ENCODE data around the gene GRPEL1.
"Not testable (repeated sequence)": the region's sequence is repeated elsewhere in the genome, so short reads cannot be mapped to it uniquely, and the experiment has no call there.

Gene GRPEL1

DNA sequence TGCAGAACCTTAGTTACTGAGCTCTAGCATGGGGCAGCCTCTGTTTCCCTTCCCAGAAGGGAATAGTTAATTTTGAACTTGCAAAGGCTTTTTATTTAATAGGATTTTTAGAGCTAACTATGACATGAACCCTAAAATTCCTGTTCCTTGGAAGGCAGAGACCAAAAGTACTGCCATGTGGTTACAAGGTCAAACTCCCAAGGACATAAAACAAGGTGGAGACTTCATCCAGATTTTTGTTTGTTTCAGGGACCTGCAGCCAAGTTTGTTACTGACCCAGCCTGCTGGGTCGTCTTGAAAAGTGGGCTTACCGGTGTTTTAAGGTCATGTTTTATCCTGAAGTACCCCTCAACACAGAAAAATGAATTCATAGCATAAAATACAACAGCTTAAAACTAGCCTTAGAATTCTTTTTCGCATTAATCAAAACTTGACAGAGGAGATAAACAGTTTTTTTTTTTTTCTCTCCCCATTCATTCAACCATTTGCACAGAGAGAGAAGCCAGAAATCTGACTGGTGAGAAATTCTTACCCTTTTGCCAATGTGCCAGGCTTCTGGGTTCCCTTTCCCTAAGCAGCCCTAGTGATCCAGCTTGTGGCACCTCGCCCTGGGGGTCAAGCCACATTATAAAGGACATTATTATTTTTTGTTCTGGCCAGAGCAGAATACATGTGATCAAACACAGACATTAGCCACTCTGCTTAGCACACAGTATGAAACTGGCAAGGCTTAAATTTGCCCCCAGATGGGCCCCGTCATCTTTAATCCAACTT lies 21.5 kb upstream of the GRPEL1 start:
- DNase-seq = no peak

DNA sequence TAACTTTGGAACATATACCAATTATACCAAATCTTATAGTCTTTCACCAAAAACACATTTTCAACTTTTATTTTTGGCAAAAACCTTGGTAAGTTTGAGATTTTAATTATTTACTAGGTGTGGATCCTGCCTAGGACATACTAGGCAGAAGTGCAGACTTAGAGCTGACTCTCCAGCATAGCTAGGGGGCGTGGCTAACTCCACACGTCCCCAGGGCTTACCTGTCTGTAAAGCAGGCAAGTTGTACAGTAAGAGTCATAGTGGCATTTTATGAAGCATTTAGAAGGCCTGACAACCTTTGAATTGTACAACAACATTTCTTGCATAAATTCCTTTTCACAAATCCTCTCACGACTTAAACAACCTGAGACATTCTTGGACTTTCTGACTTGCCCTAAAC lies 19.2 kb upstream of the GRPEL1 start:
- no peak for DNase-seq

DNA sequence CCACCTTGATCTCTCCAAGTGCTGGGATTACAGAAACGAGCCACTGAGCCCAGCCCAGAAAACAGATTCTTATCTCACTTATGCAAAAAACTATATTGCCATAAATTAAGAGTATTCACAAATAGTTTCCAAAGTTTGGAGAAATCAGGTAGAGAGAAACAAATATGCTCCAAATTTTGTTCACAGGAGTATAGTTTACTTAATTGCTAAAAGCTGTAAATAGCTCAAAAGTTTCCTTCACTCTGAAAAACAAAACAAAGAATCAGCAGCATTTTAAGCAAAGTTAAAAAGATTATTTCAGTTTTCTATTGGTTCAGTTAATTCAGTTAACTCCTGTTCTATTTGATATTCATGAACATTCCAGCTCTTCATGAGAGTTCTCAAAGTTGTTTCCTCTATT lies 18.5 kb upstream of the GRPEL1 start:
- DNase-seq = no peak

DNA sequence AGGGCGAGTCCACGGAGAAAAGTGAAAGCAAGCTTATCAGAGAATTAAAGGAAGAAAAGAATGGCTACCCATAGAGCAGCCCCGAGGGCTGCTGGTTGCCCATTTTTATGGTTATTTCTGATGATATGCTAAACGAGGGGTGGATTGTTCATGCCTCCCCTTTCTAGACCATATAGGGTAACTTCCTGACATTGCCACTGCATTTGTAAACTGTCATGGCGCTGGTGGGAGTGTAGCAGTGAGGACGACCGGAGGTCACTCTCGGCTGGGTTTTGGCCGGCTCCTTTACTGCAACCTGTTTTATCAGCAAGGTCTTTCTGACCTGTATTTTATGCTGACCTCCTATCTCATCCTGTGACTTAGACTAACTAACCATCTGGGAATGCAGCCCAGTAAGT lies 16.7 kb upstream of the GRPEL1 start:
- DNase-seq = not testable (repeated sequence)

DNA sequence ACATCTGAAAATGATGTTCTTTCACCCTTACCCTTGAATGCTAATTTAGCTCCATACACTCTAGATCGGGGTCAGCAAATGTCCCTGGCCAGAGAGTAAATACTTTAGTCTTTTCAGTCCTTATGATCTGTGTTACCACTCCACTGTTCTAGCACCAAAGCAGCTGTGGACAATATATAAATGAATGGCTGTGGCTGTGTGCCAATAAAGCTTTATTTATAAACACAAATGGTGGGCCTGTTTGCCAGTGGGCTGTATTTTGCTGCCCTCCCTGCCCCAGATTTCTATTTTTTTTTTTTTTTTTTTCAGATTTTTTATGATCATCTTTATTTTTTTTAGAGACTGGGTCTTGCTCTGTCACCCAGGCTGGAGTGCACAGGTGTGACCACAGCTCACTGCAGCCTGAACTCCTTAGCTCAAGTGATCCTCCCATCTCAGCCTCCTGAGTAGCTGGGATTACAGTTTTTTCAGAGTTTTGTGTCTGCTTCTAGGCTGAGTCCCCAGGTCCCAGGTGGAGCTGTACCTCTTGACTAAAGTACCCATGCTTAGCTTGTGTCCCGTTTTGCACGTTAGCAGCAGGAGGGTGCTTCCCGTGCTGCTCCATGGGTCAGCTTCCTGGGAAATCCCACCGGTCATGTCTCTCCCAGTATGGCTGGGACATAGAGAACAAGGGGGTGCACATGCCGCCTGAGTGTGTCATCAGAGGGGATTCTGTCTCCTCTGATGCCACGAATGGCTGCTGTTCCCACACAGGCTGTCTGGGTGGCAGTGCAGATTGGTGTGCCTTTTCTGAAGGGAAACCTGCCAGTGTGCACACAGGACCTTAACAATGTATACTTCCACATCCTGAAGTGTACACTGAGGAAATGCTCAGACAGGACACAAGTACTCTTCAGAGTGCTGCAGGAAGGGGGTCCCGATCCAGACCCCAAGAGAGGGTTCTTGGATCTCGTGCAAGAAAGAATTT lies 16.0 kb upstream of the GRPEL1 start:
- no peak for DNase-seq

DNA sequence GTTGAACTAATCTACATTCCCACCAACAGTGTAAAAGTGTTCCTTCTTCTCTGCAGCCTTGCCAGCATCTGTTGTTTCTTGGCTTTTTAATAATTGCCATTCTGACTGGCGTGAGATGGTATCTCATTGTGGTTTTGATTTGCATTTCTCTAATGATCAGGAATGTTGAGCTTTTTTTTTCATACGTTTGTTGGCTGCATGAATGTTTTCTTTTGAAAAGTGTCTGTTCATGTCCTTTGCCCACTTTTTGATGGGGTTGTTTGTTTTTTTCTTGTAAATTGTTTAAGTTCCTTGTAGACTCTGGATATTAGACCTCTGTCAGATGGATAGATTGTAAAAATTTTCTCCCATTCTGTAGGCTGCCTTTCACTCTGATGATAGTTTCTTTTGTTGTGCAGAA lies 12.0 kb upstream of the GRPEL1 start:
- DNase-seq = not testable (repeated sequence)

DNA sequence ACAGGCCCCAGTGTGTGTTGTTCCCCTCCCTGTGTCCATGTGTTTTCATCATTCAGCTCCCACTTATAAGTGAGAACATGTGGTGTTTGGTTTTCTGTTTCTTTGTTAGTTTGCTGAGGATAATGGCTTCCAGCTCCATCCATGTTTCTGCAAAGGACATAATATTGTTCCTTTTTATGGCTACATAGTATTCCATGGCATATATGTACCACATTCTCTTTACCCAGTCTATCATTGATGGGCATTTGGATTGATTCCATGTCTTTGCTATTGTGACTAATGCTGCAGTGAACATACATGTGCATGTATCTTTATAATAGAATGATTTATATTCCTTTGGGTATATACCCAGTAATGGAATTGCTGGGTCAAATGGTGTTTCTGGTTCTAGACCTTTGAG lies 11.6 kb upstream of the GRPEL1 start:
- DNase-seq = not testable (repeated sequence)

DNA sequence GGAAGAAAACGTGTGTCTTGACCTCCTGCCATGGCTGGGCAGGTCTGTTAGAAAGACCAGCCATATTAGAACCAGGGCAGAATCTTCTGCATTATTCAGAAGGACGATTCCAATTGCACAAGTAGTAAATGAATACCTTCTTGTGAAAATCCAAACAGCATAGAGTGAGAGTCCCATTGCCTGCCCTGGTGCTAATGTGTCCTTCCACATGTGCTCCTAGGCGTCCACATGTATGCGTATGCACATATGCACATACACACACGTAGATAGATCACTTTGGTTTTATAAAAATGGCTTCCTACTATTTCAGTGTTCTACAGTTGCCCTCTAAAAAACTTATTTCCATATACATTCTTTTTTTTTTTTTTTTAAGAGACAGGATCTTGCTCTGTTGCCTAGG lies 10.2 kb upstream of the GRPEL1 start:
- no peak for DNase-seq

DNA sequence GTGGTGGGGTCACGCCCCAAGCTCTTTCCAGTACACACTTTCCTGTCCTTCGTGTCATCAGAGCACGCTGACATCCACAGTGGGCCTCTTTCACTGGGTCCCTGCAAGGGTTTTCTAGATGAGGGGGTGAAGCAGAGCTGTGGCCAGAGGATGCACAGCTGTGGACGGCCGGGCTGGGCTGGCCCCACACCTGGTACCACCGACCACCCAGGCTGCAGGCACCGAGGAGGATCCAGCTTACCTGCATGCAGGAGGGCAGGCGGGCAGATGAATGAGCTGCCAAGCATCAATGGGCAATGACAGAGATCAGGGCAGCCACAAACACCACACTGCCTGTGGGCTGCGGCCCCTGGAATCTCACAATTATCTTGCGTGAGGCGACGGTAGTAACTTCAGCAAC lies 9.5 kb upstream of the GRPEL1 start:
- no peak for DNase-seq

DNA sequence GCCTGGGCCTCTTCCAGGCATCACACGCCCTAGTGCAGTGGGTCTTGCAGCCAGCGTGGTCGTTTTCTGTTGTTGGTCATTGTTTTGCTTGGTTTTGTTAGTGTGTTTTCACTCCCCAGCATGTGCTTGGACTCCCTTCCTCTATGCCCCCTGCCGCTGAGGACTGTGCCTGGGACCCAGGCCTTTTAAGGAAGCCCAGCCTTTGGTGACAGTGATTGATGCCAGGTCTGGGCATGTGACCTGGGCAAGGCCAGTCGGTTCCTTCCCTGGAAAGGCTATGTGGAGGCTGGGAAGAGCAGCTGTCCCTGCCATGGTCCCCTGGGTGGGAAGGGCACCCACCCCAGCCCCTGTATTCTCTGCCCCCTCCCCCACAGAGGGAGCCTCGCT lies 8.8 kb upstream of the GRPEL1 start:
- no peak for DNase-seq

DNA sequence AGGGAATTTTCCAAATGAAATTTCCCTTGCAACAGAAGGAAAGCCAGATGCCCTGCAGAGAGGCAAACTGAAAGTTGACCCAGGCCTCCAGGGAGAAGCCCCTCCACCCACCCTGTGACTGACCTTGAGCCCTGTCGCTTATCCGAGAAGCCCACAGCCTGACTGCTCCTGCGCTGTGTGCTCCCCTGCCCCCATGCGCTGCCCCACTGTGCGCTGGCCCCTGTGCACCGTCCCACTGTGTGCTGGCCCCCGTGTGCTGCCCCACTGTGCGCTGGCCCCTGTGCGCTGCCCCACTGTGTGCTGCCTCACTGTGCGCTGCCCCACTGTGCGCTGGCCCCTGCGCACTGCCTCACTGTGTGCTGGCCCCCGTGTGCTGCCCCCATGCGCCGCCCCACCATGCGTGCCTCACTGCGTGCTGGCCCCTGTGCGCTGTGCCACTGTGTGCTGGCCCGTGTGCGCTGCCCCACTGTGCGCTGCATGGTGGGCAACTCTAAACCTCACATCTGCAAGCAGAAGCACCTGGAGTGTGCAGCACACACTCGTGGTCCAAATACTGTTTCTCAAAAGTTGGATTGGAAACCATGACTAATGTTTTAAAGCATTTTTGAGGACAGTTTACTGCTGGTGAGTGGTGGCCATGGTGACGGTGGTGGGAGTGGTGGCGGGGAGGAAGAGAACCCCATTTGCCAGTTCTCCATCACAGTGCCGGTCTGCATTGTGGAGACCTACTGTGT lies 8.3 kb upstream of the GRPEL1 start:
- DNase-seq = peak in 1 of 2 donors; percentile 22

DNA sequence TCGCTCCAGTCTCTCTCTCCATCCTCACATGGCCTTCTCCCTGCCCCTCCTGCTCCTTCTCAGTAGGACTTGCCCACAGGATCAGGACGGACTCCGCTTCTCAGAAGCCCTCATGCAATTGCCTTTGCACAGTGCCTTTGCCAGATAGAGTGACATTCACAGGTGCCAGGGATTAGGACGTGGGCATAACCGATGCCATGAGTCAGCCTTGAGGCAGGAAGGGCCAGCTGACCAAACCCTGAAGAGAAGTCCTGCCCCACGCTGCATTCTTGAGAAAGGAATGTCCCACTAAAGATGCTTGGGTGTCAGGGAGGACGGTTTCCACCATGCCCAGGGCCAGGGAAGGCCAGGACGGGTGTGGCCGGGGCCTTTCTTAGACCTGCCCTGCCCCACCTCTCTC lies 6.6 kb upstream of the GRPEL1 start:
- DNase-seq = no peak

DNA sequence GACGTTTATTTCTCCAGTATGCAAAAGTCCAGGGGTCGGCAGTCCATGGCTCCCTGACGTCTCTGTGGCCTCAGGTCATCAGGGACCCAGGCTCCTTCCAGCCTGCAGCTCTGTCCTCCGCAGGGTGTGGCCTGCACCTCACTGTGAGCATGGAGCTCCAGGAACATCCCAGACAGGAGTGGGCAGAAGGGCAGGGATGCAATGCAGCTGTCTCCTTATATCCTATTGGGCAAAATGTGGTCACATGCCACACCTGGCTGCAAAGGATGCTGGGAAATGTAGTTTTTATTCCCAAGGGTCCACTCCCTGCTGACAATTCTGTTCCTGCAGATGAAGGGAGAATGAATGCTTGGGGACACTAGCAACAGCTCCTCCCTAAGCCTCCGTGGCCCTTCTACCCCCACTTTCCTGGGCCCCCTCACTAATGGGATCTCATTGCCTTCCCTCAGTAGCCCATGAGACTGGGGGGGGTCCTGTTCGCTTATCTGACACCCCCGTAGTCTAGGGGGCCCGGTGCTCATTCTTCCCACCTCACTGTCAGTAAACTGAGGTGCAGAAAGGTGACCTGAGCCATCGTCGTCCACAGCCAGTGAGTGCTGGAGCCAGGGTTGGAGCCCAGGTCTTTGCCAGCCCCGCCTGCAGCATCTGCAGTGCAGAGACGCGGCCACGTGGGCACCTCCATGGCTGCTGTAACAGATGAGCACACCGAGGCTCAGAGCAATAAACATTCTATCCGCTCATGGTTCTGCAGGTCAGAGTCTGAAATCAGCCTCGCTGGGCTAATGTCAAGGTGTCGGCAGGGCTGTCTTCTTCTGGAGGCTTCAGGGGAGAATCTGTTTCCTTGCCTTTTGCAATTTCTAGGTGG lies 5.9 kb upstream of the GRPEL1 start:
- DNase-seq = peak; percentile 24 to 52

DNA sequence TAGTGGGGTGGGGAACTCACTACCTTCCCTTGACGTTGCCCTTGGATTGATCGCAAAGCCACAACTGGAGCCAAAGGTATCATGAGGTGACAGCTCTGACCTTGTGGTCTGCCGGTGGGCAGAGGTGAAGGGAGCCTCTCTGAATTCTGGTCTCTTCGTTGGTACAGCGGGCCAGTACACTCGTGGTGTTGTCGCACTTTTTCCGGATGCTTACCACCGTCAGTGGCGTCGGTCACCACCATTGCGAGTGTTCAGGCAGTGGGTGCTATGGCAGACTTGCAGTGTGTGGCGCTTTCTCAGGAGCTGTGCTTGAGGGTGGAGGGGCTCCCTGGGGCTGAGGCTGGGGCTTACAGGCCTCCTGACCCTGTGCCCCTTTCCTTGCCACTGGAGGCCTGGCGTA lies 5.2 kb upstream of the GRPEL1 start:
- DNase-seq = no peak

DNA sequence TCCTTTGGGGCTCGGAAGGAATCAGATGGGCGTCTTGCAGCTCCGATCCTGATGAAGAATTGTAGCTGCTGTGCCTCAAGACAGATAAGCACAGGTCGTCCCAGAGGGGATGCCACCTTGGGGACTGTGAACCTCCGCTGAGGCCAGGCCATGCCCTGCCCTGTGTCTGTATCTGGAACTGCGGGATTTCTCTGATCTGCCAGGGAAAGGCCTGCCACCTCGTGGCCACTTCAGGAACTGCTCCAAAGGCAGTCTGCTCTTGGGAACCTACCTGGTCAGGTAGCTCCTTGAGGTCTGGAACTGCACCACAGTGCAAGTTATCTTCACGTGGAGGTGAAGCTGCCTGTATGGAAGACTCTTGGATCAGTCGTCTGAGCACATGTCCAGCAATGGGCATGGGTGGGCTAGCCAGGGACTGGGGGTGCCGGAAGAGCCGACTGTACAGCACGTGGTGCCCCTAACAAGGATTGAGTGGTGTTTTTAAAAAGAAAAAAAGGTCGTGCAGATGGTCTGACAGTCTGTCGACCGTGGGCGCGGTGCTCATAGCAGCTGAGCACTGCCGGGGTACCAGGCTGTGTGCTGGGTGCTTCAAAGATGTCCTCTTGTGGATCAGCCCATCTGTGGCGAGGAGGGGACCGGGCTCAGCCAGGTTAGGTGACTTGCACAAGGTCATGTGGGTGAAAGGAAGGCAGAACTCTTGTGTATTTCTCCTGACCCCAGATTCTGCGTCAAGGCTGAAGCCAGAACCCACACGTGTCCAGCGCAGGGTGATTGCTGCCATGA lies 3.1 kb upstream of the GRPEL1 start:
- DNase-seq = peak; percentile 64 to 84

DNA sequence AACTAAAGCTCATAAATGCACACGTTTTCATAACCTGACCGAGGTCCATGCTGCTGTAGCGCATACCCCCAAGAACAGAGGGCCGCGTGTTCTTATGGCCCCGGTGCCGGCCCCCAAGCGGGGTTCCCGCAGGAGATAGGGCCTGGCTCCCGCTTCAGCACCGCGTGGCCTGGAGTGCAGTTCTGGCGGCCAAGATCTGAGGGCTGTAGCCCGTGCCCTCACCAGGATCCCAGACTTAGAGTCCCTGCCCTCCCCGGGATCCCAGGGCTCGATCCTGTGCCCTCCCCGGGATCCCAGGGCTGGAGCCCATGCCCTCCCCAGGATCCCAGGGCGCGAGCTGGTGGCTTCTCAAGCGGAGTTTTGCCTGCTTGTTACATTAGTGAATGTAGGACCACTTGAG lies 1.0 kb upstream of the GRPEL1 start:
- no peak for DNase-seq

DNA sequence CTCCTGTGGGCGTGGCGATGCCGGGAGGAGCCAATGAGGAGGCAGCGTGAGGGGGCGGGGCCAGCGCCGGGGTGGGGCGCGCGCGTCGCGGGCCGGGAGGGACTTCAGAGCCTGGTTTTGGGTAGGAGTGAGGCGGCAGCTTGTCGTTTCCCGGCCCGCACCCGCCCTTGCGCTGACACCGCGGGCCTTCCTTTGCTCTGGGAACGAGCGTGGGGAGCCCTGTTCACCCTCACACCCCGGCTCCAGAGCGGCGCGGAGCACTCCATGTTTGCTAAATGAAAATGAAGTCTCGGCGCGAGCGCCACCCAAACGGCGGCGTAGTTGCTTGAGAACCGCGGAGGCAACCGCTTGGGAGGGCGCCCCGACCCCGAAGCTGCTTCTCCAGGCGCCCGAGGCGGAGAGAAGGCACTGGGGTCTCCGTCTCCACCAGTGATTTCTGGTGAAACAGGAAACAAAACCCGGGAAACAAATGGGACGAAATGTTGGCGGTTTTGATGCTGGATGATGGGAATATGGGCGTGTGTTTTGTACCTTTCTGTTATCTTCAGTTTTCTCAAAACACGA lies 497 bp upstream of the GRPEL1 start:
- no peak for DNase-seq

DNA sequence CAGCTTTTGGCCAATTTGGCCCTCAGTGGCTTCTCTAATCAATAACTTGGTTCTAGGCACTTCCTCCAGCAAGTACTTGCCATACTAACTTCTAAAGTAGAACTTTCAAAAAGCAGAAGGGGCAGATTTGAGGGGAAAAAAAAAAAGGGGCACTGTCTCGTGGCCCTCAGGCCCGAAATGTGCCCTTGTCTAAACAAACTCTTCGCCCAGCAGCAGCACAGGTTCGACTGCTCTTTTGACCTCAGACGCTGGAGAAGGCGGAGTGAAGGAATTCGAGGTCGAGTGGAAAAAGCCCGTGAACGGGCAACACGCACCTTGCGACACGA lies 775 bp downstream of the GRPEL1 start:
- DNase-seq = peak in 1 of 2 donors; percentile 64

DNA sequence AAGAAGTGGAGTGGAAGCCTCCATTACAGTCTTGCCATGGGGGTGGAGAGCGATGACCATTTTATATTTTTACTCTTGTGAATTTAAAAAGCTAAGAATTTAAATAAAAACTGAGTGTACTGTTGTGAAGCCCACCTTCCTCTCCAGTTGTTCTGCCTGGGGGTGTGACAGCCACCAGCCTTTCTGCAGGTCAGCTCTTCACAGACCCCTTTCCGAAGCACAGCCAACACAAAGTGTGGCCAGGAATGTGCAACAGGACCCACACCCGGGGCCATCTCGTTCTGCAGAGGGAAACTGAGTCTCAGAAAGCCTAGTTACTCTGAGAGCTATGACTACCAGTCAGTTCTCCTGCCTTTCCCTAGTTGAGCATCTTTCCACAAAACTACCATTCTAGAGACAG lies 1.4 kb downstream of the GRPEL1 start:
- DNase-seq = no peak

DNA sequence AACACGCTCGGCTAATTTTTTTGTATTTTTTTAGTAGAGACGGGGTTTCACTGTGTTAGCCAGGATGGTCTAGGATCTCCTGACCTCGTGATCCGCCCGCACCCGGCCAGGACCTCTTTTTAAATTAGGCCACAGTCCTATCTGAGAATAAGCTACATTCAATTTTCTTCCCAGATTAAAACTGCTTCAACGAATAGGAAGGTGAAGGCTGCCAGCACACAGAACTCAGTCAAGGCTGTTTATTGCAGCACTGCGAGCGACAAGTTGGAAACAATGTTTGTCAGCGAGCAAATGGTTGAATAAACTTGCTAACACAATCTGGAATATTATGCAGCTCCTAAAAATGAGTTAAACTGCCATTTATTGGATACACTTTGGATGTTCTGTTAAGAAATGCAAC lies 1.9 kb downstream of the GRPEL1 start:
- no peak for DNase-seq

DNA sequence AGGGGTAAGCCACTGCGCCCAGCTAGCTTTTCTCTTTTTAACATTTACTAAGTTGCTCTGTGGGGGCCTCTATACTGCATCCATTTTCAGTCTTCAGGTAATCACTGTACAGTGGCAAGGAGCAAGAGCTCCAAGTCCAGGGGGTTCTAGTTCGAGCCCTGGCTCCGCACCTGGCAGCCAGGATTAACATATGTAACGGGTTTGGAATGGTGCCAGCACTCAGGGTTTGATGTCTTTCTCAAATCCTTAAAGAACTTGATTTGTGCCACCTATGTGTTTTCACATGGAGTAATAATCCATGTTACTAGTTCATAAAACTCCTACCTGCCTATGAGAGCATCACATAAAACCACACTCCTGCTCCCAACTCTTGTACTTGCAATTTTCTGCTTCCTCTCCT lies 4.5 kb downstream of the GRPEL1 start:
- no peak for DNase-seq
